ENCODE results near the gene ERAP2. TPM values are rescaled to one million over a fixed set of nuclear protein-coding genes. Genes with fewer than 3 reads are reported as not detected.
A peak's percentile ranks its signal among the peaks of the same experiment; 100 is the strongest.

ERAP2 gene
- polyA plus RNA-seq, 3 donors: 3.0 to 20.4 (median 3.4) TPM

- Histone ChIP-seq H3K4me2 (replicated peaks; ENCODE audit: extremely low read depth, low read length, poor library complexity, severe bottlenecking) (peak overlapping the region; percentile 85), H3K27me3 (ENCODE audit: control insufficient read depth in 2 of 2, insufficient read depth in 2 of 2, low read length in 2 of 2) (no peaks in the 10 kb centered on the region), H2AFZ (ENCODE audit: insufficient read depth, low read depth, low read length, poor library complexity, severe bottlenecking) (peak overlapping the region; percentile 93), H3K27ac (ENCODE audit: low read depth in 1 of 2, low read length in 2 of 2) (peak overlapping the region; percentile 94 to 95), H3K79me2 (ENCODE audit: insufficient read depth, low read length) (peaks cover 40% of the 10 kb centered on the region), H3K9ac (ENCODE audit: insufficient read depth, low read length, poor library complexity, severe bottlenecking) (peak overlapping the region; percentile 91), H3K4me1 (ENCODE audit: control insufficient read depth in 1 of 2, insufficient read depth in 2 of 2, low read length in 2 of 2) (peaks cover 39 to 58% of the 10 kb centered on the region in 2 donors), H3K36me3 (replicated peaks in 1 of 2; ENCODE audit: control insufficient read depth in 1 of 2, insufficient read depth in 2 of 2, low read length in 2 of 2) (no peaks in the 10 kb centered on the region), H3K4me3 (replicated peaks in 1 of 3; ENCODE audit: low read depth in 2 of 3, low read length in 3 of 3) (peak overlapping the region; percentile 70 to 94 (median 88)), H4K20me1 (ENCODE audit: insufficient read depth, low read length) (peaks cover 9% of the 10 kb centered on the region), H3K9me3 (replicated peaks in 1 of 2; ENCODE audit: control insufficient read depth in 1 of 2, insufficient read depth in 1 of 2, low read length in 2 of 2) (no peaks in the 10 kb centered on the region)
- peak in 2 of 3 donors; percentile 18 to 20 for DNase-seq
- intact Hi-C loops (cut with micrococcal nuclease): loop anchor here (5.0 to 10.0 kb wide), 2 partner anchors 52 to 129 kb away; partner anchors contain the start of gene ERAP1 (in 1 of the 2)
- TF ChIP-seq, protein P1, sequence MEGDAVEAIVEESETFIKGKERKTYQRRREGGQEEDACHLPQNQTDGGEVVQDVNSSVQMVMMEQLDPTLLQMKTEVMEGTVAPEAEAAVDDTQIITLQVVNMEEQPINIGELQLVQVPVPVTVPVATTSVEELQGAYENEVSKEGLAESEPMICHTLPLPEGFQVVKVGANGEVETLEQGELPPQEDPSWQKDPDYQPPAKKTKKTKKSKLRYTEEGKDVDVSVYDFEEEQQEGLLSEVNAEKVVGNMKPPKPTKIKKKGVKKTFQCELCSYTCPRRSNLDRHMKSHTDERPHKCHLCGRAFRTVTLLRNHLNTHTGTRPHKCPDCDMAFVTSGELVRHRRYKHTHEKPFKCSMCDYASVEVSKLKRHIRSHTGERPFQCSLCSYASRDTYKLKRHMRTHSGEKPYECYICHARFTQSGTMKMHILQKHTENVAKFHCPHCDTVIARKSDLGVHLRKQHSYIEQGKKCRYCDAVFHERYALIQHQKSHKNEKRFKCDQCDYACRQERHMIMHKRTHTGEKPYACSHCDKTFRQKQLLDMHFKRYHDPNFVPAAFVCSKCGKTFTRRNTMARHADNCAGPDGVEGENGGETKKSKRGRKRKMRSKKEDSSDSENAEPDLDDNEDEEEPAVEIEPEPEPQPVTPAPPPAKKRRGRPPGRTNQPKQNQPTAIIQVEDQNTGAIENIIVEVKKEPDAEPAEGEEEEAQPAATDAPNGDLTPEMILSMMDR (IDR thresholded peaks at IDR 0.05): no peak
- peak overlapping the region; percentile 94 to 95 for H3K4me3 Mint-ChIP-seq
- no peaks in the 10 kb centered on the region for H3K27me3 Mint-ChIP-seq (ENCODE audit: low read depth in 3 of 3)
- WGBS (ENCODE audit: insufficient coverage): 7% methylated on average over 5 of the region's 13 CpGs
- H3K9me3 Mint-ChIP-seq: no peaks in the 10 kb centered on the region
- H3K36me3 Mint-ChIP-seq: peaks cover 3 to 5% of the 10 kb centered on the region in 2 donors
- peak overlapping the region; percentile 92 to 99 (median 97) for H3K27ac Mint-ChIP-seq
- H3K4me1 Mint-ChIP-seq: peaks cover 62% of the 10 kb centered on the region
Observed at GRCh38 chr5:96933764-96934707, 57.7 kb downstream of the ERAP2 start.

DNA sequence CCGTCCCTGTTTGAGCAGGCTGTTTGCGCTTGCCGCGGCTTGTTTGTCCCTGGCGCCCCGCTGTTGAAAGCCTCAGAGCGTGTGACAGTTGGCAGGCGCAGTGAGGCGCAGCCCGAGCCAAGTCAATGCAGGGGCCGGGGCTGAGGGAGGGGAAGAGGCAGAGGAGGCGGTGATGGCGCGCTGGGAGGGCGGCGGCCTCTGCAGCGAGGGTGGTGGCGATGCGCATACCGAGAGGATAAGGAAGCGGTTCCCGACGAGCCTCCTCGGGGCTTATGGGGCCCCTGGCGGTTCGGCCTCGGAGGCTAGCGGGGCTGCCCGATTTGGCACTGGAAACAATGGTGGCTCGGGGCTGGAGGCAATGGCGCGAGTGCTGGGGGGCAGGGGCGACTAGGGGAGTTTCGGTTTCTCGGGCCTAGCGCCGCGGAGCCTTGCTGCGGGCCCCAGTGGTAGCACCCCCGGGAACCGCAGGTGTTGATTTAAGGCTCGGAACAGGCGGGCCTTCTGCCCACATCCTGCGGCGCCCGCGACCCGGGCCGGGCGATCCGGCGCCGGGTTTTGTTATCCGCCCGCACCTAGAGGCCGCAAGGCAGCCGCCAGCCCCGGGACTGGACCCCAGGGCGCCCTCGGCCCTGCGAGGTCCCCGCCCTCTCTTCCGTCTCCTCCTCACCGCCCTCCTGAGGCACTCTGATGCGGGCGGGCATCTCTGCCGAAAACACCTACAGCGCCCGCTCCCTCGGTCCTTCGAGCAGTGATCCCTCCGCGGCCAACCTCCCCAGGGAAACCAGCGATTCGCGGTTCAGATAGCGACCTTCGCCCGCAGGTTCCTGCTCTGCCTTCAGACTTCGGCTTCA, 58.6 kb downstream of the ERAP2 start:
- Histone ChIP-seq H3K4me2 (replicated peaks; ENCODE audit: extremely low read depth, low read length, poor library complexity, severe bottlenecking) (peak overlapping the region; percentile 85), H3K27me3 (ENCODE audit: control insufficient read depth in 2 of 2, insufficient read depth in 2 of 2, low read length in 2 of 2) (no peaks in the 10 kb centered on the region), H3K36me3 (replicated peaks in 1 of 2; ENCODE audit: control insufficient read depth in 1 of 2, insufficient read depth in 2 of 2, low read length in 2 of 2) (no peaks in the 10 kb centered on the region), H3K4me1 (ENCODE audit: control insufficient read depth in 1 of 2, insufficient read depth in 2 of 2, low read length in 2 of 2) (peaks cover 39 to 58% of the 10 kb centered on the region in 2 donors), H3K4me3 (replicated peaks in 1 of 3; ENCODE audit: low read depth in 2 of 3, low read length in 3 of 3) (peak overlapping the region; percentile 70 to 94 (median 88)), H3K9me3 (replicated peaks in 1 of 2; ENCODE audit: control insufficient read depth in 1 of 2, insufficient read depth in 1 of 2, low read length in 2 of 2) (no peaks in the 10 kb centered on the region), H3K9ac (ENCODE audit: insufficient read depth, low read length, poor library complexity, severe bottlenecking) (peak overlapping the region; percentile 91), H2AFZ (ENCODE audit: insufficient read depth, low read depth, low read length, poor library complexity, severe bottlenecking) (peak overlapping the region; percentile 93), H4K20me1 (ENCODE audit: insufficient read depth, low read length) (peaks cover 16% of the 10 kb centered on the region), H3K79me2 (ENCODE audit: insufficient read depth, low read length) (peaks cover 49% of the 10 kb centered on the region), H3K27ac (ENCODE audit: low read depth in 1 of 2, low read length in 2 of 2) (peak overlapping the region; percentile 94 to 95)
- Mint-ChIP-seq H3K4me3 (peak overlapping the region; percentile 94 to 95), H3K27me3 (ENCODE audit: low read depth in 3 of 3) (no peaks in the 10 kb centered on the region), H3K9me3 (no peaks in the 10 kb centered on the region), H3K27ac (peak overlapping the region; percentile 92 to 99 (median 97)), H3K4me1 (peaks cover 60% of the 10 kb centered on the region), H3K36me3 (peaks cover 3 to 5% of the 10 kb centered on the region in 2 donors)
- intact Hi-C loops (cut with micrococcal nuclease): loop anchor here (5.0 to 10.0 kb wide), 4 partner anchors 38 to 130 kb away; partner anchors contain the start of gene ERAP1 (in 2 of the 2)
- DNase-seq: peak; percentile 84 to 89 (median 86)
- WGBS (ENCODE audit: insufficient coverage): under 1% methylated on average over 79 of the region's 80 CpGs
- TF ChIP-seq, protein P1 (IDR thresholded peaks at IDR 0.05): no peak
